GM21576 (cell line): ENCODE results near the gene LCN6.

Source experiments
- ATAC-seq: cut with Tn5 transposase; IDR thresholded peaks from one replicate; pipeline ENCODE4 v1.9.1; 2021; ENCODE audit warnings: mild to moderate bottlenecking, moderate library complexity; ENCODE audit not compliant: unreplicated experiment

Gene LCN6

DNA sequence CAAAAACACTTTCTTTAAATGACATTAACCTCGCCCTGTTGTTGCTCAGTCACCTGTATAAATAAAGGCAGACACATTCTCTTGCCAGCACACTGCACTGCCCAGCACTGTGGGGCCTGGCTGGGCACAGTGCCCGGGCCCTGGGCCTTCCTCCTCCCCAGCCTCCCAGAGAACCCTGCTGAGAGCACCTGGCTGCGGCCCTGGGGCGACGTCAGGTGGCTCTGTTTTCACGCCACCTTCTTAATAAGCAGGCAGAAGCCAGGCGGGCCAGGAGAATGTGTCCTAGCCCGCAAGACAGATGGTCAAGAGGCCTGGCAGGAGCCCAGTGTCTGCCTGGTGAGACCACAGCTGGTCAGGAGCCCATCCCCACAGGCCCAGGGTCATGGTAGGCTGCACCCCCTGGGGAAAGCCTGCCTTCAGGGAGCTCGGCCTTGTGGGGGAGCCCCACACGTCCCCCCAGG, 52.9 kb downstream of the LCN6 start:
- ATAC-seq, result no peak

DNA sequence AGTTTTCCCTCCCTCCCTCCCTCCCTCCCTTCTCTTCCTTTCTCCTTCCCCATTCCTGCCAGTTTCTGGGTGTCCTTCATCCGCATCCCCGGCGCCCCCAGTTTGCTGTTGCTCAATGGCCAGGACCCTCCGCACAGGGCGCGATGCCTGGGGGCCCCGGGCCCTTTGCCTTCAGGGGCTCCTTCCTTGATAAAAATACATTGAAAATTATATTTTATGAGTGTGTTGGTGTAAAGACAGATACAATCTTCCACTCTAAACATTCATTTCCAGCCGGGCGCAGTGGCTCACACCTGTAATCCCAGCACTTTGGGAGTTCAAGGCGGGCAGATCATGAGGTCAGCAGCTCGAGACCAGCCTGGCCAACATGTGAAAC, 53.5 kb downstream of the LCN6 start:
- no peak for ATAC-seq

DNA sequence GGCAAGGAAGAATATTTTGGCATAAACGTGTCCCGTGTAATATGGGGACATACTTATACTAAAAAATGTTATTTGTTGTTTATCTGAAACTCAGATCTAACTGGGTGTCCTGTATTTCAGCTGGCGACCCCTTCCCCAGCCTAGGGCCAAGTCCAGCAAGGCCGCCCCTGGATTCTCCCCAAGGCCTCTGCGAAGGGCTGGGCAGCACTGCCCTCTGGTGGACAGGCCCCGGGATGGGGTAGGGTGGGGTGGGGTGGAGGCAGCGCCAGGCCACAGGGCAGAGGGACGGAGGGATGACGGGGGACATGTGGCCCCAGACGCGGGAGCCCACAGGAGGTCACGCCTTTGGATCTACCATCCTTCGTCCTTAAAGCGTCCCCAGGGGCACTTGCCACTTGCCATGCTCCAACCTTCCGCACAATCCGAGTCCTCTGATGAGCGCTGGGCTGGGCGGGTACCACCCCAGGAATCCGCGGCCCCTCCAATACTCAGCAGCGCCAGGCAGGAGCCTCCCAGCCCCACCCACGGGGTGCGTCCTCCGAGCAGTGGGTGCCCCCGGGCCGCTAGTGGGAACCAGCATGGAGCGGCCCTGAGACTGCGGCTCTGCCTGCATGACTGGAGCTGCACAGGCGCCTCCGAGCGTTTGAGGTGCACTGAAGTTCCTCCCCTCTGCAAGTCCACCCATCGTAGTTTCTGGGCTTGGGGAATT, 54.0 kb downstream of the LCN6 start:
- ATAC-seq, result no peak
